Right renal pelvis (tissue), 4 donors: Measurements from ENCODE around the gene LZTR1. TPM values are rescaled to one million over a fixed set of nuclear protein-coding genes. Genes with fewer than 3 reads are reported as not detected.

Experiments used
- DNase-seq, 4 donors: peaks; one replicate each; pipeline ENCODE4 v3.0.0-alpha.2; 2013; ENCODE audit warnings: low read depth in 4 of 4, low spot score in 3 of 4, missing footprints in 1 of 4
- polyA plus RNA-seq, 4 donors: library from polyadenylated mRNA; unstranded; fragments of 120-200 nt; gene quantifications; one replicate each; pipeline ENCODE4 v1.2.1, GENCODE V29; 2013; ENCODE audit not compliant: insufficient read length in 4 of 4

The LZTR1 gene
- polyA plus RNA-seq, 4 donors, result 43.3 to 55.0 (median 49.1) TPM

GRCh38 chr22:20979243-20979809, 2.8 kb upstream of the LZTR1 start:
- DNase-seq, result peak in 3 of 4 donors; percentile 55 to 58 (median 56)

GRCh38 chr22:20979940-20980453, 2.1 kb upstream of the LZTR1 start:
- DNase-seq, result no peak

- DNase-seq, result no peak
These were observed 1.6 kb upstream of the LZTR1 start for GRCh38 chr22:20980523-20980922.

- DNase-seq, result no peak
These were observed 967 bp upstream of the LZTR1 start for GRCh38 chr22:20980938-20981722.

- no peak for DNase-seq
These were observed 426 bp downstream of the LZTR1 start for GRCh38 chr22:20982563-20982882.

- no peak for DNase-seq
These were observed 1.1 kb downstream of the LZTR1 start for GRCh38 chr22:20983081-20983771.

GRCh38 chr22:20985720-20986119, 3.6 kb downstream of the LZTR1 start:
- no peak for DNase-seq

- no peak for DNase-seq
These were observed 4.3 kb downstream of the LZTR1 start for GRCh38 chr22:20986365-20986764.

- DNase-seq, result no peak
These were observed 5.3 kb downstream of the LZTR1 start for GRCh38 chr22:20987375-20987774.

GRCh38 chr22:20988573-20989322, 6.7 kb downstream of the LZTR1 start:
- DNase-seq, result no peak

GRCh38 chr22:20989323-20990138, 7.4 kb downstream of the LZTR1 start:
- no peak for DNase-seq

GRCh38 chr22:20990184-20991180, 8.4 kb downstream of the LZTR1 start:
- no peak for DNase-seq

GRCh38 chr22:20991252-20992055, 9.4 kb downstream of the LZTR1 start:
- no peak for DNase-seq

- no peak for DNase-seq
These were observed 10.0 kb downstream of the LZTR1 start for GRCh38 chr22:20992056-20992442.

- no peak for DNase-seq
These were observed 10.6 kb downstream of the LZTR1 start for GRCh38 chr22:20992456-20993303.

- DNase-seq, result no peak
These were observed 11.4 kb downstream of the LZTR1 start for GRCh38 chr22:20993304-20994127.
